SU-DHL-6 (cell line): Measurements from ENCODE around the gene CBLB.

Experiments
- H2AFZ ChIP-seq: fragments of 200-600 bp; sonication (generic); 2 replicates; pipeline ENCODE4 v1.6.1; 2014; ENCODE audit warnings: low read depth, mild to moderate bottlenecking, moderate library complexity, mixed read lengths, antibody characterized with exemption, low read length; ENCODE audit not compliant: severe bottlenecking
- H3F3A ChIP-seq: fragments of 200-600 bp; shearing (Covaris generic); 2 replicates; pipeline ENCODE4 v1.6.0; 2016; ENCODE audit warnings: antibody characterized with exemption, mild to moderate bottlenecking; ENCODE audit not compliant: insufficient read depth
- H3K27ac ChIP-seq: fragments of 200-600 bp; sonication (generic); 2 replicates; pipeline ENCODE4 v1.5.1; 2016; ENCODE audit warnings: low read depth, mild to moderate bottlenecking, low read length, moderate library complexity, mixed read lengths
- H3K27me3 ChIP-seq: fragments of 200-600 bp; sonication (generic), shearing (Covaris generic); 2 replicates; pipeline ENCODE4 v1.6.0; 2014; ENCODE audit warnings: mild to moderate bottlenecking, low read length
- H3K36me3 ChIP-seq: fragments of 200-600 bp; sonication (generic); 2 replicates; pipeline ENCODE4 v1.6.1; 2014; ENCODE audit warnings: mild to moderate bottlenecking, low read length, mixed read lengths
- H3K4me2 ChIP-seq: fragments of 300-600, 200-600 bp; shearing (Covaris generic), sonication (generic); 2 replicates; pipeline ENCODE4 v1.6.0; 2014; ENCODE audit warnings: low read length, low read depth, mild to moderate bottlenecking; ENCODE audit not compliant: poor library complexity, severe bottlenecking
- H3K4me3 ChIP-seq: fragments of 200-600 bp; sonication (generic); 2 replicates; pipeline ENCODE4 v1.5.1; 2014; ENCODE audit warnings: antibody characterized with exemption, low read length, mild to moderate bottlenecking, mixed read lengths; ENCODE audit not compliant: insufficient read depth, poor library complexity, severe bottlenecking
- H3K79me2 ChIP-seq: fragments of 200-600 bp; sonication (generic); 2 replicates; pipeline ENCODE4 v1.6.1; 2014; ENCODE audit warnings: mild to moderate bottlenecking, low read length, moderate library complexity; ENCODE audit not compliant: insufficient read depth
- H3K9ac ChIP-seq: fragments of 200-600 bp; sonication (generic); 2 replicates; pipeline ENCODE4 v1.7.0; 2014; ENCODE audit warnings: mild to moderate bottlenecking, low read length
- H3K9me2 ChIP-seq: fragments of 200-600 bp; sonication (generic); replicated peaks from 2 replicates; pipeline ENCODE4 v1.6.1; 2014; ENCODE audit warnings: low read length; ENCODE audit not compliant: insufficient read depth
- H3K9me3 ChIP-seq: fragments of 200-600 bp; sonication (generic); 2 replicates; pipeline ENCODE4 v1.6.1; 2014; ENCODE audit warnings: low read length, mixed read lengths; ENCODE audit not compliant: insufficient read depth
- H4K20me1 ChIP-seq: fragments of 200-600 bp; sonication (generic); 2 replicates; pipeline ENCODE4 v1.6.1; 2014; ENCODE audit warnings: low read depth, mild to moderate bottlenecking, antibody characterized with exemption, low read length, moderate library complexity, mixed read lengths
- EZH2phosphoT487 ChIP-seq: fragments of 200-600 bp; sonication (generic), shearing (Covaris generic); conservative IDR thresholded peaks from 2 replicates; pipeline ENCODE4 v1.6.1; 2018; ENCODE audit warnings: mild to moderate bottlenecking, antibody characterized with exemption, low read length, moderate library complexity, mixed read lengths
- TF ChIP-seq, protein P1 (sequence below): fragments of 200-600 bp; sonication (generic); IDR thresholded peaks from one replicate; pipeline ENCODE4 v1.5.1; 2017; ENCODE audit warnings: antibody characterized with exemption, mild to moderate bottlenecking, low read length, moderate library complexity; ENCODE audit not compliant: insufficient read depth, poor library complexity, severe bottlenecking

Gene CBLB

DNA sequence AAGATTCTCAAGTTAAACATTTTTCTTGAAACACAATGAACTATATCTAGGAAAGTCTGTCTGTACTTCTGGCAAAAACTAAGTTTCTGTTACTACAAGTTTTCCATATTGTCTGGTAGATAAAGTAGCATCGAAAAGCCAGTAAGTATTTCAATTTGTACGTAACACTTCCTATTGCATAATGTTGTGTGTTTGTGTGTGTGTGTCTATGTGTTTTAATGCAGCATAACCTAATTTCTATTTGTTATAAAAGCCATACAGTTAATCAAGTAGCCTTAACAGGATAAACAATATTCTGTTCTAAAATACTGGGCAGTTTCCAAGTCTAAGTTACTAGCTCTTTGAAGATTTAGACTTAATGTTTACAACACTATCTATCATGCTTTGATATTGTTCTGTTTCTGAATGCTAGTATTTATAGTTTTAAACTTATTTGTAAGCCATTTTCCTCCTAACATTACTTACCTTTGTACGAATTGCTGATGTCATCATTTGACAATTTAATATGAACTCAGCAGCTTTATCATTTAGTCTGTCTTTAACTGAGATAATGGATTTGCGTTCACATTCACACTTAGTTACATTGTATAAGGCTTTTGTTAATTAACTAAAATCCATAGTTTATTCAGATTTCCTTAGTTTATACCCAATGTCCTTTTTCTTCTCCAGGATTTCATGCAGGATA lies 163.9 kb downstream of the CBLB start:
- Histone ChIP-seq H3K4me2 (no peak overlapping the region), H3K79me2 (no peaks in the 10 kb centered on the region), H3K4me3 (no peak overlapping the region), H3K27me3 (no peaks in the 10 kb centered on the region), H3K9me3 (no peaks in the 10 kb centered on the region), H4K20me1 (no peaks in the 10 kb centered on the region), H2AFZ (no peak overlapping the region), H3F3A (no peaks in the 10 kb centered on the region), H3K9ac (no peak overlapping the region), H3K27ac (no peak overlapping the region), H3K36me3 (peaks cover 47% of the 10 kb centered on the region), H3K9me2 (no peaks in the 10 kb centered on the region)
- no peak for TF ChIP-seq EZH2phosphoT487
- TF ChIP-seq, protein P1, sequence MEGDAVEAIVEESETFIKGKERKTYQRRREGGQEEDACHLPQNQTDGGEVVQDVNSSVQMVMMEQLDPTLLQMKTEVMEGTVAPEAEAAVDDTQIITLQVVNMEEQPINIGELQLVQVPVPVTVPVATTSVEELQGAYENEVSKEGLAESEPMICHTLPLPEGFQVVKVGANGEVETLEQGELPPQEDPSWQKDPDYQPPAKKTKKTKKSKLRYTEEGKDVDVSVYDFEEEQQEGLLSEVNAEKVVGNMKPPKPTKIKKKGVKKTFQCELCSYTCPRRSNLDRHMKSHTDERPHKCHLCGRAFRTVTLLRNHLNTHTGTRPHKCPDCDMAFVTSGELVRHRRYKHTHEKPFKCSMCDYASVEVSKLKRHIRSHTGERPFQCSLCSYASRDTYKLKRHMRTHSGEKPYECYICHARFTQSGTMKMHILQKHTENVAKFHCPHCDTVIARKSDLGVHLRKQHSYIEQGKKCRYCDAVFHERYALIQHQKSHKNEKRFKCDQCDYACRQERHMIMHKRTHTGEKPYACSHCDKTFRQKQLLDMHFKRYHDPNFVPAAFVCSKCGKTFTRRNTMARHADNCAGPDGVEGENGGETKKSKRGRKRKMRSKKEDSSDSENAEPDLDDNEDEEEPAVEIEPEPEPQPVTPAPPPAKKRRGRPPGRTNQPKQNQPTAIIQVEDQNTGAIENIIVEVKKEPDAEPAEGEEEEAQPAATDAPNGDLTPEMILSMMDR: no peak

DNA sequence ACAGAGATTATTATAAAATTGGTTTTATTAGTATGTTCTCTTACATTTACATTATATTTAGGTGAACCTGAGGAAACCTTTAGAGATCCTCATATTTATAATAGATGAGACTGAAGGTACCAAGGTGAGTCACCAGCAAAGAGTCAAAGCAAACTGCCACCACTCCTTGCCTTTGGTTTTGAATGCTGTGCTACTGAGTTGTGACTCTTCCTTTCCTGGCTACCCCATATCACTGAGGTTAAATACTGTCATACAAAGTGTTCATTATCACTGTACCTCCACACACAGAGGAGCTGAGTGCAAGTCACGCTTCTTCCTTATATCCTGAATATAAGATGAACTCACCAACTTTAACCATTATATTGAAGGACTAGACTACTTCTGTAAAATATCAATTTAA lies 168.2 kb downstream of the CBLB start:
- H3F3A ChIP-seq: no peaks in the 10 kb centered on the region; the same call in 1 of the 2 replicates
- H4K20me1 ChIP-seq: no peaks in the 10 kb centered on the region
- no peak overlapping the region for H3K27ac ChIP-seq
- no peak overlapping the region for H3K4me2 ChIP-seq
- H3K9me3 ChIP-seq: no peaks in the 10 kb centered on the region
- no peak for TF ChIP-seq EZH2phosphoT487
- TF ChIP-seq, protein P1: no peak
- no peaks in the 10 kb centered on the region for H3K27me3 ChIP-seq
- no peak overlapping the region for H3K4me3 ChIP-seq
- H3K9me2 ChIP-seq: no peaks in the 10 kb centered on the region
- no peak overlapping the region for H2AFZ ChIP-seq
- H3K79me2 ChIP-seq: no peaks in the 10 kb centered on the region
- peaks cover 45% of the 10 kb centered on the region for H3K36me3 ChIP-seq
- no peak overlapping the region for H3K9ac ChIP-seq

DNA sequence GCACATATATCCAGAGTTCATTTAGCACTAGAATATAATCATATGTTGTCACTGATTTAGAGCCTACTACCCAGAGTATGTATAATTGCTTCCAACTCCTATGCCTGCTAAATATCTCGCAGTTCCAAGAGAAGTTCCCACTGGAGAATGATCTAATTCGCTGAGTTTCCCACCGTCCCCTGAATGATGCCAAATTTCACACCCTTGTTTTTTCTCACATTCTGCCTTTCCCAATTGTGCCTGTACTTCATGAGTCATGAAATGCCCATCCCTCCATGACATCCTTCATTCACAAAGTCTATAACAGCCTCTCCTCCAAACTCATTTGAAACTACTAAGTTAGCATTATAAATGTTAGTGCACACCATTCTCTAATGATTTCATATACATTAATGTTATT lies 177.2 kb downstream of the CBLB start:
- Histone ChIP-seq H2AFZ (no peak overlapping the region), H3K36me3 (peaks cover 41% of the 10 kb centered on the region), H3K79me2 (no peaks in the 10 kb centered on the region), H3K27me3 (no peaks in the 10 kb centered on the region), H3F3A (peaks cover 33% of the 10 kb centered on the region), H3K9me3 (no peaks in the 10 kb centered on the region), H3K9me2 (no peaks in the 10 kb centered on the region), H3K9ac (no peak overlapping the region), H3K27ac (no peak overlapping the region), H3K4me2 (no peak overlapping the region), H3K4me3 (no peak overlapping the region), H4K20me1 (no peaks in the 10 kb centered on the region)
- TF ChIP-seq, protein P1: no peak
- TF ChIP-seq EZH2phosphoT487: no peak
